Nephron (organoid): ENCODE data around the gene RGS6.

Source experiments
- H3K27ac Mint-ChIP-seq, 3 experiments: 2 replicates each; pipeline ENCODE4 v1.8.0; 2020; ENCODE audit warnings: mixed read lengths in 3 of 3, mild to moderate bottlenecking in 2 of 3, moderate library complexity in 1 of 3
- H3K27me3 Mint-ChIP-seq: 2 replicates; pipeline ENCODE4 v1.8.0; 2021; ENCODE audit warnings: low read depth, mild to moderate bottlenecking, moderate library complexity, mixed read lengths
- H3K36me3 Mint-ChIP-seq: 2 replicates; pipeline ENCODE4 v1.8.0; 2020; ENCODE audit warnings: low read depth, mixed read lengths
- H3K4me1 Mint-ChIP-seq: 2 replicates; pipeline ENCODE4 v1.8.0; 2020; ENCODE audit warnings: mixed read lengths
- H3K4me3 Mint-ChIP-seq, 3 experiments: 2 replicates each; pipeline ENCODE4 v1.8.0; 2020; ENCODE audit warnings: mild to moderate bottlenecking in 3 of 3, mixed read lengths in 3 of 3, moderate library complexity in 2 of 3
- H3K9me3 Mint-ChIP-seq: 2 replicates; pipeline ENCODE4 v1.8.0; 2020; ENCODE audit warnings: mixed read lengths
- TF ChIP-seq, protein P1 (sequence below), 3 experiments: fragments of 200-600 bp; sonication (generic); IDR thresholded peaks; one replicate each; pipeline ENCODE4 v1.5.0; 2021; ENCODE audit warnings: antibody characterized with exemption in 3 of 3; ENCODE audit not compliant: unreplicated experiment in 3 of 3

RGS6 gene

DNA sequence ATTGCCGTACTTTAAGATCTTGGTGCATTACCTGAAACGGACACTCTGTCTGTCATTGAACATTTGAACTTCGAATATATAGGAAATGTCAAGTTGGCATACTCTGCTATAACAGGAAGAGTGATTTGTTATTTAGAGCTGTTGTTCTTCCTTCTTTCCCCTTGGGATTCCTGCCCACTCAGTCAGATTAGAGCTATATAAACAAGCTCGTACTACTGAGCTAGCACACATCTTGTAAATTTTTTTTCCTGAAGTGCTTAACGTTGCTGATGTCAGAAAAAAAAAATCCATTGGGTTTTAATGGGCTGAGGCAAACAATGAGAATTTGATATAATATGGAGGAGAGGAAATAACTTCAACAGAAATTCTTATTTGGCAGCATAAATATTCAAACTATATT is 26.8 kb downstream of the RGS6 start:
- Mint-ChIP-seq H3K9me3 (no peaks in the 10 kb centered on the region), H3K36me3 (no peaks in the 10 kb centered on the region), H3K27me3 (peaks cover 3% of the 10 kb centered on the region), H3K4me1 (no peaks in the 10 kb centered on the region), H3K27ac (no peak overlapping the region), H3K4me3 (no peak overlapping the region)
- TF ChIP-seq, protein P1, sequence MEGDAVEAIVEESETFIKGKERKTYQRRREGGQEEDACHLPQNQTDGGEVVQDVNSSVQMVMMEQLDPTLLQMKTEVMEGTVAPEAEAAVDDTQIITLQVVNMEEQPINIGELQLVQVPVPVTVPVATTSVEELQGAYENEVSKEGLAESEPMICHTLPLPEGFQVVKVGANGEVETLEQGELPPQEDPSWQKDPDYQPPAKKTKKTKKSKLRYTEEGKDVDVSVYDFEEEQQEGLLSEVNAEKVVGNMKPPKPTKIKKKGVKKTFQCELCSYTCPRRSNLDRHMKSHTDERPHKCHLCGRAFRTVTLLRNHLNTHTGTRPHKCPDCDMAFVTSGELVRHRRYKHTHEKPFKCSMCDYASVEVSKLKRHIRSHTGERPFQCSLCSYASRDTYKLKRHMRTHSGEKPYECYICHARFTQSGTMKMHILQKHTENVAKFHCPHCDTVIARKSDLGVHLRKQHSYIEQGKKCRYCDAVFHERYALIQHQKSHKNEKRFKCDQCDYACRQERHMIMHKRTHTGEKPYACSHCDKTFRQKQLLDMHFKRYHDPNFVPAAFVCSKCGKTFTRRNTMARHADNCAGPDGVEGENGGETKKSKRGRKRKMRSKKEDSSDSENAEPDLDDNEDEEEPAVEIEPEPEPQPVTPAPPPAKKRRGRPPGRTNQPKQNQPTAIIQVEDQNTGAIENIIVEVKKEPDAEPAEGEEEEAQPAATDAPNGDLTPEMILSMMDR (IDR thresholded peaks at IDR 0.05; ENCODE audit: unreplicated experiment in 3 of 3): no peak

- Mint-ChIP-seq H3K27ac (no peak overlapping the region), H3K4me3 (no peak overlapping the region), H3K9me3 (no peaks in the 10 kb centered on the region), H3K36me3 (no peaks in the 10 kb centered on the region), H3K27me3 (peaks cover 3% of the 10 kb centered on the region), H3K4me1 (no peaks in the 10 kb centered on the region)
- TF ChIP-seq, protein P1 (IDR thresholded peaks at IDR 0.05; ENCODE audit: unreplicated experiment in 3 of 3): no peak
These were observed 28.5 kb downstream of the RGS6 start for GRCh38 chr14:71960494-71961353.

GRCh38 chr14:71961972-71962371 is 29.7 kb downstream of the RGS6 start:
- no peak overlapping the region for H3K4me3 Mint-ChIP-seq
- no peaks in the 10 kb centered on the region for H3K4me1 Mint-ChIP-seq
- no peak overlapping the region for H3K27ac Mint-ChIP-seq
- no peaks in the 10 kb centered on the region for H3K27me3 Mint-ChIP-seq
- H3K9me3 Mint-ChIP-seq: no peaks in the 10 kb centered on the region
- no peaks in the 10 kb centered on the region for H3K36me3 Mint-ChIP-seq
- TF ChIP-seq, protein P1 (IDR thresholded peaks at IDR 0.05; ENCODE audit: unreplicated experiment in 3 of 3): no peak

- Mint-ChIP-seq H3K36me3 (no peaks in the 10 kb centered on the region), H3K27me3 (no peaks in the 10 kb centered on the region), H3K4me3 (no peak overlapping the region), H3K4me1 (no peaks in the 10 kb centered on the region), H3K27ac (no peak overlapping the region), H3K9me3 (no peaks in the 10 kb centered on the region)
- TF ChIP-seq, protein P1 (IDR thresholded peaks at IDR 0.05; ENCODE audit: unreplicated experiment in 3 of 3): no peak
These were observed 32.5 kb downstream of the RGS6 start for GRCh38 chr14:71964716-71965115.

GRCh38 chr14:71966528-71966927 is 34.3 kb downstream of the RGS6 start:
- Mint-ChIP-seq H3K27ac (no peak overlapping the region), H3K4me1 (no peaks in the 10 kb centered on the region), H3K4me3 (no peak overlapping the region), H3K27me3 (no peaks in the 10 kb centered on the region), H3K9me3 (peaks cover 7% of the 10 kb centered on the region), H3K36me3 (no peaks in the 10 kb centered on the region)
- TF ChIP-seq, protein P1 (IDR thresholded peaks at IDR 0.05; ENCODE audit: unreplicated experiment in 3 of 3): no peak

DNA sequence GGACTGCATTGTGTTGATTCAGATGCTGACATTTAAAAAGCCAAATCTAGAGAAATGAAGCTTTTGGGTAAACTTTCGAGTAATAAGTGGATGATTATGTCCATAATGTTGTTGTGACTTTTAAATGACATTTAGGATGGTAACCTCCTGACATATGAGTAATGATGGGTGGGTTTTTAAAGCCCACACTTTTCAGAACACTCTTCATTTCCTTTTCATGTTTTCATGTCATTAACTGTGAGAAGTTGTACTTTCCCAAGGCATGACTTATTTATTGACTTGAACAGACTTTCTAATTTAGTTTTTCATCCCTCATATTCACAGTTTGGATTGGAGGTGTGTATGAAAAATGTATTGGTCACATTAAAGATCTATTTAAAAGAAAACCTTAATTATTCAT is 35.5 kb downstream of the RGS6 start:
- no peaks in the 10 kb centered on the region for H3K4me1 Mint-ChIP-seq
- TF ChIP-seq, protein P1 (IDR thresholded peaks at IDR 0.05; ENCODE audit: unreplicated experiment in 3 of 3): no peak
- H3K4me3 Mint-ChIP-seq: no peak overlapping the region
- H3K27ac Mint-ChIP-seq: no peak overlapping the region
- H3K36me3 Mint-ChIP-seq: no peaks in the 10 kb centered on the region
- peaks cover 4% of the 10 kb centered on the region for H3K27me3 Mint-ChIP-seq
- peaks cover 9% of the 10 kb centered on the region for H3K9me3 Mint-ChIP-seq
